Stimulated activated CD8-positive, alpha-beta memory T cell treated with anti-CD3 and anti-CD28 coated beads, Interleukin-15, amount 100 ng/mL, for 24 hours (primary cell): ENCODE results near the gene FGFR4.

ENCODE experiments used
- DNase-seq: peaks from one replicate; pipeline ENCODE4 v3.0.0-alpha.2; 2020; ENCODE audit warnings: low read depth

Gene FGFR4

GRCh38 chr5:177103523-177104253, 17.0 kb downstream of the FGFR4 start:
- DNase-seq = no peak

GRCh38 chr5:177105691-177106476, 19.2 kb downstream of the FGFR4 start:
- no peak for DNase-seq

DNA sequence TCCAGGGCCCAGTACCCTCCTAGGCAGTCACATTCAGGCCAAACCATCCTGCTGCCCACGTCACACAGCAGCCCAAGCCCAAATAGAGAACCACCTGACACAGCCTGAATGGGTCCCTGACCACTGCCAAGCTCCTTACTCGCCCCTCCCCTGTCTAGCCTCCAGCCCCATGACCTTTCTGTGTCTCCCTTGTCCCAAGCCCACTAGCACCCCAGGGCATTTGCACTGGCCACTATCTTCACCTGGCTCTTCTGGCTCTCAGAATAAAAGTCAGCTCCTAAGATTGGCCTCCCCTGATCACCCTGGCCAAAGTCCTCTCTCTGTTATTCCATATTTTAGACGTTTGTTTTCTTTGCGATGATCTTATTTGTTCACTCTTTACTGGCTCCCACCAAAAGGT, 20.4 kb downstream of the FGFR4 start:
- DNase-seq = no peak

GRCh38 chr5:177109810-177110209, 23.1 kb downstream of the FGFR4 start:
- no peak for DNase-seq

DNA sequence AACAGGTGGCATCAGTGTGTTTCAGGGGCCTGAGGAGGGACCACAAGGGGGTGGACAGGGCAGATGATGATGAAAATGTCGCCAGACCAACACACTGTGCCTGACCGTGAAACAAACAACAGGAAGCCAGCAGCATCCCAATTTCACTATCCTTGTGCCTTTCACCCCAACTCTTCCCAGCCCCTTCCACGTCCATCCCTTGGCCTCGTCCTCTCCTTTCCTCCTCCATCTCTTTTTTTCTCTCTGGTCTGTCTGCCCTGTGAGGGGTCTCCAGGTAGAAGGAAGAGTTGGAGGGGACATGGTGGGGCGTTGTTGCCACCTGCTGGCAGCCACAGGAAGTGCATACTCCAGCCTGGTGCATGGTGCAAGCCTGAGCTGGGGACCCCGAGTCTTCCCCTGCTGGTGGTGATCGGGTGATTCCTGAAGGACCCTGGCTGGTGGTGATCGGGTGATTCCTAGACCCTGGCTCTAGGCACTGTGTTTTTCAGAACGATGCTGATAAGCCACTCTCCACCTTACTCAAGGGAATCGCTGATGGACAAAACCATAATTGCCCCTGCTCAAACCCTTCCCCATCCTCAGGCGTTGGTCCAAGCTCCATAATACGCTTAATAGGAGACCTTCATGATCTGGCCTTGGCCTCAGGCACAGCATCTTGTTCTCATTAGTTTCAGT, 25.1 kb downstream of the FGFR4 start:
- peak; percentile 25 for DNase-seq

- no peak for DNase-seq
These were observed 26.0 kb downstream of the FGFR4 start for GRCh38 chr5:177112589-177113220.

- DNase-seq = peak; percentile 53
These were observed 27.1 kb downstream of the FGFR4 start for GRCh38 chr5:177113566-177114424.

DNA sequence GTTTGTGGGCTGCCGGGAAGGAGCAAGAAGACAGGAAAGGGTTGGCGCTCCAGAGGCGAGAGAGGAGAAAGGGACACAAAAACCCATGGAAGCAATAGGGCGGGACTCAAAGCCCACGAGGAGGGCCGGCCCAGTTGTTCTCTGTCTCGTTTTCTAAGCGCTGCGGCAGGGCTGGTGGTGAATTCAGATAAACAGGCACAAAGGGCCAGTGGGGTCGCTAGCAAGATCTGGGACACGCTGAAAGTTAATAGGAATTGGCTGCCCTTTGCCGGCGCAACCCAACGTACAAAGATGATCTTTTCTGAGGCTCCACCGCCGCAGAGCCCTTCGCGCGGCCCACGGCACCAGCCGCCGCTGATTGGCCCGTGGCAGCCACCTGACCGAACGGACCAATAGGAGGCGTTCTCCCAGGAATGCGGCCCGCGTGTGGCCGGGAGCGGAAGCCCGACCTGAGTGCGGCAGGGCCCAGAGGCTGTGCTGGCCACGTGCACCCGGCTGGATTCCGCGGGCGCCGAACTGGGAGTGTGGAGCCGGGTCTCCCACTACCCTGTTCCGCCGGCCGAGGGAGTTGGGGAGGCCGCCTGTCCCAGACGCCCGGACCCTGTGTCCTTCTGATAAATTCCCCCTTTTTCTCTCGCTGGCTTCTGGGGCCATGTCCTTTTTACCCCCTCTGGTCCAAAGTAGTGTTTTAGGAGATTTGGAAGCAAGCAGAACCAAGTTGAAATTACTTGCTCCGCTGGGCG, 30.1 kb downstream of the FGFR4 start:
- DNase-seq = peak; percentile 55

GRCh38 chr5:177117441-177118045, 30.8 kb downstream of the FGFR4 start:
- no peak for DNase-seq

DNA sequence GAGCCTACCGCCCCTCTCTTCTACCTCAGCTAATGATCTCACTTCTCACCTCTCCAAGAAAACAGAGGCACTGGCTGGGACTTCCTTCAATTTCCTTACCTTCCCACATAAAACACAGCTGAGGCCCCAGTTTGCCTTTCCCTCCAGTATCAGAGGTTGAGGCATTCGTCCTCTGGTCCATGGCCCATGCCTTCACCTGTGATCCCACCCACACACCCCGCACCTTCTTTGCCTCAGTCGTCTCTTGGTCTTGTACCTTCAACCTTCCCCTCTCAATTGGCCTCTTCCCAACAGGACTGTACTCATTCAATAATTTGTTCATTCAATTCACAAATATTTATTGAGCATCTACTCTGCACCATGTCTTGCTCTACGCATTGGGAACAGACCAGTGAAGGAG, 35.9 kb downstream of the FGFR4 start:
- no peak for DNase-seq

GRCh38 chr5:177123789-177124485, 37.2 kb downstream of the FGFR4 start:
- DNase-seq = no peak

GRCh38 chr5:177124486-177124991, 37.8 kb downstream of the FGFR4 start:
- DNase-seq = no peak

- DNase-seq = no peak
These were observed 40.1 kb downstream of the FGFR4 start for GRCh38 chr5:177126771-177127170.

GRCh38 chr5:177128551-177128981, 41.9 kb downstream of the FGFR4 start:
- no peak for DNase-seq

GRCh38 chr5:177130211-177131018, 43.7 kb downstream of the FGFR4 start:
- no peak for DNase-seq

- no peak for DNase-seq
These were observed 44.3 kb downstream of the FGFR4 start for GRCh38 chr5:177131019-177131320.

DNA sequence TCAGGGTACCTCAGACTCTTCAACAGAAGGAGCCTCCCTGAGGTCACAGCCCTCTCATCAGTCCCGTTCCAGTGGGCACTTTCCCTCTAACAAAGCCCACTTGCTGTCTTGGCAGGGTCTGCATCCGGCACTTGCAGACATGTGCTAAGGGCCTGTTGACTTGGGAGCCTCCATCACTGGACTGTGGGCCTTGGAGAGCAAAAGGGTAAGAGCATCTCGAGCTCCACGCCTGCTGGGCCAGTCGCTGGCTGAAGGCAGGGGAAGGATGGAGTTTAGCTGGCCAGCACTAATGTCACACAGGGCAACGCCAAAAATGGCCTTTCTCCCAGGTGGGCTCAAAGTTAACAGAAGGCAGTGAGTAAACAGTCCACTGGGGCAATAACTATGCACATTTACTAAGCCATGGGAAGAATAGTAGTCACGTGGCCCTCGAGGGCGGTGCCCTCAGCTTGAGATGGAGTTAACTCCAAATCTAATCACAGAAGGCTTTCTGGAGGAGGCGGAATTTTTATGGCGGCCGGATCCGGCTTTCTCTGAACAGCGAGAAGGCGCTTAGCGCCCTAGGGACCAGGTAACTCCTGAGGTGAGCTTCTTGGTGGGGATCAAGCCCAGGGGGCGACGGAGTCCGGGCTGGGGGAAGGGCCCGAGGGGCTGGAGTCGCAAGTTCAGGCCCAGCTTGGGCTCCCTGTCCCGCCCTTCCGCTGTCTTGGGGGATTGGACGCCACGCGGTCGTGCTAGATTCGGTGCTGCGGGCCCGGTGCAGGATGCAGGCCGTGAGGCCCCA, 44.8 kb downstream of the FGFR4 start:
- DNase-seq = no peak
